ENCODE measurements around the gene EGFL8.

EGFL8 gene

GRCh38 chr6:32213649-32214048 lies 49.3 kb downstream of the EGFL8 start:
- Mint-ChIP-seq H3K27ac (no peak overlapping the region), H3K9me3 (no peaks in the 10 kb centered on the region), H3K4me3 (no peak overlapping the region), H3K27me3 (peaks cover 2% of the 10 kb centered on the region), H3K4me1 (ENCODE audit: low read depth) (peaks cover 9% of the 10 kb centered on the region), H3K36me3 (ENCODE audit: low read depth) (no peaks in the 10 kb centered on the region)
- intact Hi-C loops (cut with micrococcal nuclease) = no loop called here

- H3K4me3 Mint-ChIP-seq = no peak overlapping the region
- peaks cover 2% of the 10 kb centered on the region for H3K27me3 Mint-ChIP-seq
- intact Hi-C loops (cut with micrococcal nuclease) = no loop called here
- peaks cover 9% of the 10 kb centered on the region for H3K4me1 Mint-ChIP-seq (ENCODE audit: low read depth)
- no peaks in the 10 kb centered on the region for H3K9me3 Mint-ChIP-seq
- no peaks in the 10 kb centered on the region for H3K36me3 Mint-ChIP-seq (ENCODE audit: low read depth)
- H3K27ac Mint-ChIP-seq = no peak overlapping the region
These were observed 49.7 kb downstream of the EGFL8 start for GRCh38 chr6:32214126-32214525.

GRCh38 chr6:32215617-32216016 lies 51.2 kb downstream of the EGFL8 start:
- intact Hi-C loops (cut with micrococcal nuclease) = no loop called here
- no peak overlapping the region for H3K27ac Mint-ChIP-seq
- H3K9me3 Mint-ChIP-seq = no peaks in the 10 kb centered on the region
- no peaks in the 10 kb centered on the region for H3K36me3 Mint-ChIP-seq (ENCODE audit: low read depth)
- no peak overlapping the region for H3K4me3 Mint-ChIP-seq
- peaks cover 9% of the 10 kb centered on the region for H3K4me1 Mint-ChIP-seq (ENCODE audit: low read depth)
- H3K27me3 Mint-ChIP-seq = peaks cover 8% of the 10 kb centered on the region

GRCh38 chr6:32216285-32216684 lies 51.9 kb downstream of the EGFL8 start:
- peaks cover 9% of the 10 kb centered on the region for H3K4me1 Mint-ChIP-seq (ENCODE audit: low read depth)
- H3K4me3 Mint-ChIP-seq = no peak overlapping the region
- H3K9me3 Mint-ChIP-seq = no peaks in the 10 kb centered on the region
- H3K36me3 Mint-ChIP-seq (ENCODE audit: low read depth) = no peaks in the 10 kb centered on the region
- H3K27me3 Mint-ChIP-seq = peaks cover 8% of the 10 kb centered on the region
- intact Hi-C loops (cut with micrococcal nuclease) = no loop called here
- no peak overlapping the region for H3K27ac Mint-ChIP-seq

GRCh38 chr6:32216998-32217397 lies 52.6 kb downstream of the EGFL8 start:
- Mint-ChIP-seq H3K27me3 (peaks cover 12% of the 10 kb centered on the region), H3K9me3 (no peaks in the 10 kb centered on the region), H3K4me3 (no peak overlapping the region), H3K4me1 (ENCODE audit: low read depth) (peaks cover 9% of the 10 kb centered on the region), H3K36me3 (ENCODE audit: low read depth) (no peaks in the 10 kb centered on the region), H3K27ac (no peak overlapping the region)
- intact Hi-C loops (cut with micrococcal nuclease) = no loop called here

All from dendritic cell treated with granulocyte-macrophage colony-stimulating factor and Interleukin-4, amounts not matched to agents 40 ng/mL and 50 ng/mL, for 4 days (primary cell).